CD14-positive monocyte (primary cell): ENCODE measurements around the gene DTWD2. TPM values are rescaled to one million over a fixed set of nuclear protein-coding genes. Genes with fewer than 3 reads are reported as not detected.

ENCODE experiments used
- DNase-seq, 3 donors: peaks; one replicate each; pipeline ENCODE4 v3.0.0-alpha.2; 2011 to 2022
- H2AFZ ChIP-seq: 2 replicates; pipeline ENCODE4 v1.6.0; 2012; ENCODE audit warnings: mild to moderate bottlenecking, low read depth, low read length, inconsistent platforms; ENCODE audit not compliant: insufficient read depth, poor library complexity, severe bottlenecking
- H3K27ac ChIP-seq, 2 donors: 1 replicate in 1 of 2; 2 replicates in 1 of 2; pipeline ENCODE4 v1.5.1; 2012 to 2013; ENCODE audit warnings: low read length in 2 of 2, control low read depth in 1 of 2, inconsistent platforms in 1 of 2, low read depth in 1 of 2, mild to moderate bottlenecking in 1 of 2
- H3K27me3 ChIP-seq, 2 donors: one replicate each; pipeline versions ENCODE4 v1.6.0 to v1.6.1; 2011 to 2013; ENCODE audit warnings: low read length in 2 of 2; ENCODE audit not compliant: control insufficient read depth in 2 of 2, insufficient read depth in 2 of 2
- H3K36me3 ChIP-seq, 2 donors: replicated peaks in 1 of 2; 1 replicate in 1 of 2; 2 replicates in 1 of 2; pipeline versions ENCODE4 v1.5.1 to v1.6.1; 2012 to 2013; ENCODE audit warnings: low read length in 2 of 2, control low read depth in 1 of 2, inconsistent platforms in 1 of 2, mild to moderate bottlenecking in 1 of 2; ENCODE audit not compliant: insufficient read depth in 2 of 2, control insufficient read depth in 1 of 2
- H3K4me1 ChIP-seq, 2 donors: 1 replicate in 1 of 2; 2 replicates in 1 of 2; pipeline versions ENCODE4 v1.5.1 to v1.6.1; 2012 to 2013; ENCODE audit warnings: low read length in 2 of 2, control low read depth in 1 of 2, inconsistent platforms in 1 of 2, mild to moderate bottlenecking in 1 of 2, moderate library complexity in 1 of 2; ENCODE audit not compliant: insufficient read depth in 2 of 2, control insufficient read depth in 1 of 2
- H3K4me2 ChIP-seq: replicated peaks from 2 replicates; pipeline ENCODE3; 2012; ENCODE audit warnings: low read length, moderate library complexity, mild to moderate bottlenecking; ENCODE audit not compliant: poor library complexity, severe bottlenecking; ENCODE audit errors: extremely low read depth
- H3K4me3 ChIP-seq, 3 experiments: fragments of 200-600 bp in 1 of 3; sonication (generic) in 1 of 3; replicated peaks in 1 of 3; 1 replicate in 2 of 3; 2 replicates in 1 of 3; pipeline ENCODE4 v1.5.1; 2011 to 2013; ENCODE audit warnings: low read length in 3 of 3, mild to moderate bottlenecking in 3 of 3, control low read depth in 2 of 3, low read depth in 2 of 3, inconsistent platforms in 1 of 3, moderate library complexity in 1 of 3
- H3K79me2 ChIP-seq: 2 replicates; pipeline ENCODE4 v1.6.0; 2012; ENCODE audit warnings: mild to moderate bottlenecking, control low read depth, inconsistent platforms, low read length, moderate library complexity; ENCODE audit not compliant: insufficient read depth
- H3K9ac ChIP-seq: 2 replicates; pipeline ENCODE4 v1.6.0; 2017; ENCODE audit warnings: low read length, mild to moderate bottlenecking; ENCODE audit not compliant: insufficient read depth, poor library complexity, severe bottlenecking
- H3K9me3 ChIP-seq, 2 donors: replicated peaks in 1 of 2; 1 replicate in 1 of 2; 2 replicates in 1 of 2; pipeline versions ENCODE4 v1.5.1 to v1.6.1; 2012 to 2013; ENCODE audit warnings: low read length in 2 of 2, control low read depth in 1 of 2; ENCODE audit not compliant: control insufficient read depth in 1 of 2, insufficient read depth in 1 of 2
- H4K20me1 ChIP-seq: 2 replicates; pipeline ENCODE4 v1.6.0; 2012; ENCODE audit warnings: mild to moderate bottlenecking, low read length, control low read depth, moderate library complexity; ENCODE audit not compliant: insufficient read depth
- H3K27ac Mint-ChIP-seq, 7 donors: one replicate each; pipeline ENCODE4 v1.8.0; 2020; ENCODE audit warnings: mild to moderate bottlenecking in 7 of 7, mixed read lengths in 7 of 7, moderate library complexity in 6 of 7, inconsistent platforms in 2 of 7
- H3K27me3 Mint-ChIP-seq, 3 donors: one replicate each; pipeline ENCODE4 v1.8.0; 2021 to 2022; ENCODE audit warnings: low read depth in 3 of 3, mild to moderate bottlenecking in 3 of 3, mixed read lengths in 3 of 3, moderate library complexity in 3 of 3, inconsistent platforms in 1 of 3
- H3K36me3 Mint-ChIP-seq, 2 donors: one replicate each; pipeline ENCODE4 v1.8.0; 2020; ENCODE audit warnings: mixed read lengths in 2 of 2, inconsistent platforms in 1 of 2, mild to moderate bottlenecking in 1 of 2
- H3K4me1 Mint-ChIP-seq: one replicate; pipeline ENCODE4 v1.8.0; 2020; ENCODE audit warnings: mild to moderate bottlenecking, mixed read lengths
- H3K4me3 Mint-ChIP-seq, 2 donors: one replicate each; pipeline ENCODE4 v1.8.0; 2020; ENCODE audit warnings: mild to moderate bottlenecking in 2 of 2, mixed read lengths in 2 of 2, moderate library complexity in 1 of 2
- H3K9me3 Mint-ChIP-seq, 7 donors: one replicate each; pipeline ENCODE4 v1.8.0; 2020 to 2022; ENCODE audit warnings: mixed read lengths in 7 of 7, mild to moderate bottlenecking in 6 of 7, moderate library complexity in 6 of 7, inconsistent platforms in 2 of 7
- WGBS: methylation state at CpG from one replicate; pipeline ENCODE4 v1.1.5; 2013; ENCODE audit warnings: missing lambda C conversion rate; ENCODE audit not compliant: insufficient coverage; 5-methylcytosine and 5-hydroxymethylcytosine counted together
- intact Hi-C, 2 donors: fragments of 100-400 bp; cut with micrococcal nuclease; formaldehyde crosslinking; loops; one replicate each; pipeline versions ENCODE4 v1.15.0 to v1.15.1; 2023
- polyA plus RNA-seq, 3 donors: library from polyadenylated mRNA; depleted of rRNA in 1 of 3; unstranded in 2 of 3; stranded (reverse) in 1 of 3; fragments of 300-500 nt in 2 of 3; fragments of >200 nt in 1 of 3; fragmentation: Illumina TruSeq in 2 of 3; gene quantifications; 1 replicate in 2 of 3; 2 replicates in 1 of 3; pipeline ENCODE4 v1.2.3, GENCODE V29; 2012 to 2021
- TF ChIP-seq, protein P1 (sequence below): fragments of 200-600 bp; IDR thresholded peaks from one replicate; pipeline ENCODE4 v1.8.0; 2022; ENCODE audit warnings: antibody characterized with exemption, mild to moderate bottlenecking

DTWD2 gene
- polyA plus RNA-seq, 3 donors = 1.2 to 2.7 (median 2.5) TPM

DNA sequence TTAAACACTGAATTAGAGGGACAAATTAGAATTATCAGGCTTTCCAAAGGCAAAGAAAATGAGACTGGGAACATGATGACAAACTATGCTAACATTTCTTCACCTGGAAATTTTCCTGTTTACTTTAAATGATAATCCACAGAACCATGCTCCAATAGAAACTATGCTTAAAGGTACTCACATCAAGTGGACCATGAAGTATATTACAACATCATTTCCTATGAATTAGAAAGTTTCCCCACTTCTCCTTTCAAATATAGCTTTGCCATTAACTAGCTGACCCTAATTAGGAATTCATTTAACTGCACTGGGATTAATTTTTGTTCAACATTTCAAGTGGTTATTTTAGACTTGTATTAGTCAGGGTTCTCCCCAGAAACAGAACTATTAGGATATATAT is 81.4 kb downstream of the DTWD2 start:
- H3K9me3 ChIP-seq = no peaks in the 10 kb centered on the region
- no peak for DNase-seq
- H3K4me1 Mint-ChIP-seq = peaks cover 5% of the 10 kb centered on the region
- H3K27me3 Mint-ChIP-seq = no peaks in the 10 kb centered on the region
- no peak overlapping the region for H3K4me3 ChIP-seq
- no peaks in the 10 kb centered on the region for H3K36me3 ChIP-seq
- H3K9me3 Mint-ChIP-seq = peaks cover 0 to 2% (median 0%) of the 10 kb centered on the region in 7 donors
- H2AFZ ChIP-seq = no peak overlapping the region
- H3K27ac ChIP-seq = no peak overlapping the region
- H3K36me3 Mint-ChIP-seq = no peaks in the 10 kb centered on the region
- TF ChIP-seq, protein P1, sequence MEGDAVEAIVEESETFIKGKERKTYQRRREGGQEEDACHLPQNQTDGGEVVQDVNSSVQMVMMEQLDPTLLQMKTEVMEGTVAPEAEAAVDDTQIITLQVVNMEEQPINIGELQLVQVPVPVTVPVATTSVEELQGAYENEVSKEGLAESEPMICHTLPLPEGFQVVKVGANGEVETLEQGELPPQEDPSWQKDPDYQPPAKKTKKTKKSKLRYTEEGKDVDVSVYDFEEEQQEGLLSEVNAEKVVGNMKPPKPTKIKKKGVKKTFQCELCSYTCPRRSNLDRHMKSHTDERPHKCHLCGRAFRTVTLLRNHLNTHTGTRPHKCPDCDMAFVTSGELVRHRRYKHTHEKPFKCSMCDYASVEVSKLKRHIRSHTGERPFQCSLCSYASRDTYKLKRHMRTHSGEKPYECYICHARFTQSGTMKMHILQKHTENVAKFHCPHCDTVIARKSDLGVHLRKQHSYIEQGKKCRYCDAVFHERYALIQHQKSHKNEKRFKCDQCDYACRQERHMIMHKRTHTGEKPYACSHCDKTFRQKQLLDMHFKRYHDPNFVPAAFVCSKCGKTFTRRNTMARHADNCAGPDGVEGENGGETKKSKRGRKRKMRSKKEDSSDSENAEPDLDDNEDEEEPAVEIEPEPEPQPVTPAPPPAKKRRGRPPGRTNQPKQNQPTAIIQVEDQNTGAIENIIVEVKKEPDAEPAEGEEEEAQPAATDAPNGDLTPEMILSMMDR = no peak
- intact Hi-C loops = no loop called here
- no peak overlapping the region for H3K27ac Mint-ChIP-seq
- no peak overlapping the region for H3K9ac ChIP-seq
- no peak overlapping the region for H3K4me2 ChIP-seq
- H3K4me1 ChIP-seq = no peaks in the 10 kb centered on the region
- no peaks in the 10 kb centered on the region for H3K79me2 ChIP-seq
- no peaks in the 10 kb centered on the region for H4K20me1 ChIP-seq
- H3K4me3 Mint-ChIP-seq = no peak overlapping the region
- H3K27me3 ChIP-seq = no peaks in the 10 kb centered on the region

DNA sequence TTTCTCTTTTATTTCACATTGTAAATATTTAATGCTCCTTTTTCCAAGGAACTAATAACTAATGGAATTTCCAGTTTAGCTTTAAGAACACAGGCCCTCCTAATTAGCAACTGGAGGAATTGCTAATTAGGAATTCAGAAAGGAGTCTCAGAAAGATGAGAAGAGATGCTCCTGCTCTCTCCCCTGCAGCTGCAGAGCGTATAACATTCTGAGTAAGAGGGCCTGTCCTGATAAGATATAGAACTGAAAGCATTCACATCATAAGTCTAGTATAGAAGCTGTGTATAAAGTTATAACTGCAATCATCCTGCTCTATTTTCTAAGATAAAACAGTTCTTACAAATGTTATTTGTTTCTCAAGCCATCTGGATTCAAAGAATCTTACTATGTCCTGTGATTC is 83.2 kb downstream of the DTWD2 start:
- WGBS = no CpG with 5 or more reads among the region's 1 CpG
- H3K27ac ChIP-seq = no peak overlapping the region

More for the DNA sequence above, 83.2 kb downstream of the DTWD2 start:
- Mint-ChIP-seq H3K27me3 (no peaks in the 10 kb centered on the region), H3K4me1 (peaks cover 5% of the 10 kb centered on the region), H3K4me3 (no peak overlapping the region), H3K36me3 (no peaks in the 10 kb centered on the region), H3K9me3 (no peaks in the 10 kb centered on the region), H3K27ac (no peak overlapping the region)
- Histone ChIP-seq H3K9me3 (no peaks in the 10 kb centered on the region), H4K20me1 (no peaks in the 10 kb centered on the region), H3K4me2 (no peak overlapping the region), H3K79me2 (no peaks in the 10 kb centered on the region), H3K27me3 (no peaks in the 10 kb centered on the region), H3K4me1 (no peaks in the 10 kb centered on the region), H2AFZ (no peak overlapping the region), H3K9ac (no peak overlapping the region), H3K4me3 (no peak overlapping the region), H3K36me3 (no peaks in the 10 kb centered on the region)
- TF ChIP-seq, protein P1 = no peak
- no peak for DNase-seq
- intact Hi-C loops = no loop called here
